Peyer's patch (tissue), 4 donors: ENCODE data around the gene INTS6.

Source experiments
- POLR2A ChIP-seq, 2 donors: fragments of 450-650 bp; IDR thresholded peaks; one replicate each; pipeline ENCODE4 v1.5.1; 2017; ENCODE audit warnings: antibody characterized with exemption in 2 of 2, mild to moderate bottlenecking in 2 of 2, moderate library complexity in 2 of 2
- TF ChIP-seq, protein P1 (sequence below), 6 experiments: fragments of 450-650 bp in 4 of 6; fragments of 200-600 bp in 2 of 6; sonication (generic) in 1 of 6; IDR thresholded peaks; one replicate each; pipeline ENCODE4 v1.5.1; 2017 to 2019; ENCODE audit warnings: antibody characterized with exemption in 6 of 6, mild to moderate bottlenecking in 3 of 6, moderate library complexity in 1 of 6

DNA sequence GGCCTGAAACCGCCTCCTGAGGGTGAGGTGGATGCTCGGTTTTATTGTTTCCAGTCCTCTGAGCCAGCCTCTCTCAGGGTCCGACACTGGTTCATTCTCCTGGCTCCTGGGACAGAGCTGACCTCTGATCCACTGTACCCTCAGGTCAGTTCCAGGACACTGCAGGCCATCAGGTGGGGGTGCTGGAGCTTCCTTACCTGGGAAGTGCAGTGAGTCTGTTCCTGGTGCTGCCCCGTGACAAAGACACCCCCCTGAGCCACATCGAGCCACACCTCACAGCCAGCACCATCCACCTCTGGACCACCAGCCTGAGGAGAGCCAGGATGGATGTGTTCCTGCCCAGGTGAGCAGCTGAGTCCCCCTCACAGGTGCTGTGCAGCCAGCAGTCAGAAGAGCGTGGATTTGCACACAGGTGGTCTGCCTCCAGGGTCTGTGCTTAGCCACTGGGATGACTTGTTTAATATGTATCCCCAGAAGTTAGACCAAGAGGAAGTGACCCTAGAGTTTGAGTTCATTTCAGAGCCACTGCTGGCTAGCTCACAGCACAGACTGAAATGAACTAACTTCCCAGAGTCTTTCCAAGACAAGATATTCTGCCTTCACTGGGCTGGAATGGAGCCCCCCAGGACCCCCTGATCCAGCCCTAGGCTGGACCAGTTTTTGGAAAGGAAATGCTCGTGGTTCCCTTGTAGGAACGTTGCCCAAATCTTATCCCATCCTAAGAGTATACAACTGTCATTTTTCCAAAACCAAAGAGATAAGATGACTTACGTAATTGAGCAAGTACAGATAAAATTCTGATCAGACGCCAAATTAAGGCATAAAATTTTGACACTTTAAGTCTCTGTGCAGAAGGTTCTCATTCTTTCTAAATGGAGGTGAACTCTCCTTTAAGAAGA lies 104.5 kb downstream of the INTS6 start:
- TF ChIP-seq, protein P1, sequence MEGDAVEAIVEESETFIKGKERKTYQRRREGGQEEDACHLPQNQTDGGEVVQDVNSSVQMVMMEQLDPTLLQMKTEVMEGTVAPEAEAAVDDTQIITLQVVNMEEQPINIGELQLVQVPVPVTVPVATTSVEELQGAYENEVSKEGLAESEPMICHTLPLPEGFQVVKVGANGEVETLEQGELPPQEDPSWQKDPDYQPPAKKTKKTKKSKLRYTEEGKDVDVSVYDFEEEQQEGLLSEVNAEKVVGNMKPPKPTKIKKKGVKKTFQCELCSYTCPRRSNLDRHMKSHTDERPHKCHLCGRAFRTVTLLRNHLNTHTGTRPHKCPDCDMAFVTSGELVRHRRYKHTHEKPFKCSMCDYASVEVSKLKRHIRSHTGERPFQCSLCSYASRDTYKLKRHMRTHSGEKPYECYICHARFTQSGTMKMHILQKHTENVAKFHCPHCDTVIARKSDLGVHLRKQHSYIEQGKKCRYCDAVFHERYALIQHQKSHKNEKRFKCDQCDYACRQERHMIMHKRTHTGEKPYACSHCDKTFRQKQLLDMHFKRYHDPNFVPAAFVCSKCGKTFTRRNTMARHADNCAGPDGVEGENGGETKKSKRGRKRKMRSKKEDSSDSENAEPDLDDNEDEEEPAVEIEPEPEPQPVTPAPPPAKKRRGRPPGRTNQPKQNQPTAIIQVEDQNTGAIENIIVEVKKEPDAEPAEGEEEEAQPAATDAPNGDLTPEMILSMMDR (IDR thresholded peaks at IDR 0.05), result no peak
- TF ChIP-seq POLR2A (IDR thresholded peaks at IDR 0.05), result no peak
